ENCODE data around the gene UNC119. TPM values are rescaled to one million over a fixed set of nuclear protein-coding genes. Genes with fewer than 3 reads are reported as not detected.

UNC119 gene
- total RNA-seq, 1 donor from 2014 or later: 57.2 TPM

DNA sequence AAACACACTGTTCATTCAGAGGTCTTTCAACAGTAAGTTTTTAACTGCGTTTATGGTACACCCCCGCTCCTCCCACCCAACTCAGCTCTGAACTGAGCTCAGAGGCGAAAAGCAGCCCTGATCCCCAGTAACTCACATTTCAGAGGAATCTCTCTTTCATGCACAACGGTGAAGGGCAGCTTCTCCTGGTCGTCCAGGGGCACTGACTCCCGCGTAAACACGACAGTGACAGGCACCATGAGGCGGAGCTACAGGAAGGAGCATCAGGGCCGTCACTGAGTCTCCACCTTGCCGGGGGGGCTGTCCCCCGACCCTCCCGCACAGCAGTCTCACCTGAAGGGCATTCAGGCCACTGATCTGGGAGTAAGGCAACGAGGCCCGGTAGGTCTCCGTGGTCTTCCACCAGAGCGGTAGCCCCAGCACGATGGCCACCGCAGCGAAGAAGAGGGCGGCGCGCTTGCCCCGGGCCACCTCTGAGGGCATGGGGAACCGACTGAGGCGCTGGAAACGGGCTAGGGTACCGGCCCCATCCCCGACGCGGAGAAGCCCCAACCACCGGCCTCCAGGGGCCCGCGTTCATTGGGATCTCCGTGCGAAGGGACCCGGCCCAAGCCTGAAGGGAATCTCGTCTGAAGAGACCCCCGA is 18.4 kb upstream of the UNC119 start:
- TF ChIP-seq, protein P1, sequence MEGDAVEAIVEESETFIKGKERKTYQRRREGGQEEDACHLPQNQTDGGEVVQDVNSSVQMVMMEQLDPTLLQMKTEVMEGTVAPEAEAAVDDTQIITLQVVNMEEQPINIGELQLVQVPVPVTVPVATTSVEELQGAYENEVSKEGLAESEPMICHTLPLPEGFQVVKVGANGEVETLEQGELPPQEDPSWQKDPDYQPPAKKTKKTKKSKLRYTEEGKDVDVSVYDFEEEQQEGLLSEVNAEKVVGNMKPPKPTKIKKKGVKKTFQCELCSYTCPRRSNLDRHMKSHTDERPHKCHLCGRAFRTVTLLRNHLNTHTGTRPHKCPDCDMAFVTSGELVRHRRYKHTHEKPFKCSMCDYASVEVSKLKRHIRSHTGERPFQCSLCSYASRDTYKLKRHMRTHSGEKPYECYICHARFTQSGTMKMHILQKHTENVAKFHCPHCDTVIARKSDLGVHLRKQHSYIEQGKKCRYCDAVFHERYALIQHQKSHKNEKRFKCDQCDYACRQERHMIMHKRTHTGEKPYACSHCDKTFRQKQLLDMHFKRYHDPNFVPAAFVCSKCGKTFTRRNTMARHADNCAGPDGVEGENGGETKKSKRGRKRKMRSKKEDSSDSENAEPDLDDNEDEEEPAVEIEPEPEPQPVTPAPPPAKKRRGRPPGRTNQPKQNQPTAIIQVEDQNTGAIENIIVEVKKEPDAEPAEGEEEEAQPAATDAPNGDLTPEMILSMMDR (IDR thresholded peaks at IDR 0.05; ENCODE audit: partially characterized antibody, unreplicated experiment): no peak
- Mint-ChIP-seq H3K36me3 (ENCODE audit: unreplicated experiment) (no peaks in the 10 kb centered on the region), H3K4me3 (ENCODE audit: unreplicated experiment) (peak overlapping the region; percentile 99), H3K9me3 (ENCODE audit: unreplicated experiment) (peaks cover 7% of the 10 kb centered on the region), H3K27me3 (ENCODE audit: unreplicated experiment) (peaks cover 2% of the 10 kb centered on the region), H3K27ac (ENCODE audit: unreplicated experiment) (peak overlapping the region; percentile 87), H3K4me1 (ENCODE audit: low read depth, unreplicated experiment) (peaks cover 8% of the 10 kb centered on the region)
- peak; percentile 36 for DNase-seq

DNA sequence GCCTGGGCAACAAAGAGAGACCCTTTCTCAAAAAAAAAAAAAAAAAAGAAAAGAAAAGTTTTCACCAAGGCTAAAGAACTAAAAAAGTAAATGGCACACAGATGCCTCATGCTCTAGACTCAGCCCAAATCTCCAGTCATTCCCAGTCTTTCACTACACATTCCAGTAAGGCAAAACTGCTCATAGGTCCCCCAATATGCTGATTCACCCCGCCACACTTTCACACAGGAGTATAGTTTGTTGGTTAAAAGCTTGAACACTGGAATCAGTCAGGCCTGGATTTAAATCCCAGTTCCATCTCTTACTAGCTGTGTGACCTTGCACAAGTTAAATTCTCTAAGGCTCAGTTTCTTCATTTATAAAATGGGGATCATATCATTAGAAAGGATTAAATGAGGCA is 17.0 kb upstream of the UNC119 start:
- Mint-ChIP-seq H3K36me3 (ENCODE audit: unreplicated experiment) (no peaks in the 10 kb centered on the region), H3K9me3 (ENCODE audit: unreplicated experiment) (peaks cover 4% of the 10 kb centered on the region), H3K27ac (ENCODE audit: unreplicated experiment) (no peak overlapping the region), H3K4me1 (ENCODE audit: low read depth, unreplicated experiment) (peaks cover 7% of the 10 kb centered on the region), H3K27me3 (ENCODE audit: unreplicated experiment) (no peaks in the 10 kb centered on the region), H3K4me3 (ENCODE audit: unreplicated experiment) (peak overlapping the region; percentile 99)
- no peak for DNase-seq
- TF ChIP-seq, protein P1 (IDR thresholded peaks at IDR 0.05; ENCODE audit: partially characterized antibody, unreplicated experiment): no peak

DNA sequence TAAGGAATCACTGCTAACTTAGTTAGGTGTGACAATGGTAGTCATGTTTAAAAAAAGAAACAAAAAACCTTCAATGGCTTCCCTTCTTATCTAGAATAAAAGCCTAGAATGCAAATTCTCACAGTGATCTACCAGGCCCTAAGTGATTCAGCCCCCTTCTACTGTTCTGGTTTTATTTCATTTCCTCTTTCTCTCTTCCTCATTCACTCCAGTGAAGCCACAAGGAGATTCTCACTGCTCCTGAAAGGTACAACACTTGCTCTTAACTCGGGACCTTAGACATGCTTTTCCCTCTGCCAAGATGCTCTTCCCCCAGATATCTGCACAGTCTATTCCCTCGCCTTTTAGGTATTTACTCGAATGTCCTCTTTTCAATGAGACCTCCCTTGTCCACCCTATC is 15.2 kb upstream of the UNC119 start:
- Mint-ChIP-seq H3K27ac (ENCODE audit: unreplicated experiment) (no peak overlapping the region), H3K4me3 (ENCODE audit: unreplicated experiment) (peak overlapping the region; percentile 17), H3K4me1 (ENCODE audit: low read depth, unreplicated experiment) (peaks cover 11% of the 10 kb centered on the region), H3K27me3 (ENCODE audit: unreplicated experiment) (no peaks in the 10 kb centered on the region), H3K9me3 (ENCODE audit: unreplicated experiment) (peaks cover 4% of the 10 kb centered on the region), H3K36me3 (ENCODE audit: unreplicated experiment) (no peaks in the 10 kb centered on the region)
- no peak for DNase-seq
- TF ChIP-seq, protein P1 (IDR thresholded peaks at IDR 0.05; ENCODE audit: partially characterized antibody, unreplicated experiment): no peak

DNA sequence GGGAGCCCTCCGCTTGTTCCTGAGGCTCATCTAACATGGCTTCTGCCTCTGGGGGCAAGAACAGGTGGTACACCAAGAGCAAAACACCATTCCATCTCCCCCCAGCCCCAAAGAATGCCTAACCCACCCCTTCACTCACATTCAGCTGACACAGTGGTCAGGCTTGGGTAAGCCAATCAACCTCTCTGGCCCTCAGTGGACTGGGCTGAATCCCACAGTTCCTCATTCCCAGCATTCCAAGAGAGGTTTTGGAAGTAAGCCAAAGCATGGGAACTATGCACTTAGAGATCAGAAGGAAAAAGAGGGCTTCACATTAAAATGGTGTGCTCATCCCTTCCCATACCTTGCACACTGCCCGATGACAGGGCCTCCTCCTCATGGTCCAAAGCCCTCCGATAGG is 11.1 kb upstream of the UNC119 start:
- no peaks in the 10 kb centered on the region for H3K36me3 Mint-ChIP-seq (ENCODE audit: unreplicated experiment)
- peaks cover 3% of the 10 kb centered on the region for H3K9me3 Mint-ChIP-seq (ENCODE audit: unreplicated experiment)
- DNase-seq: no peak
- H3K27me3 Mint-ChIP-seq (ENCODE audit: unreplicated experiment): no peaks in the 10 kb centered on the region
- no peak overlapping the region for H3K27ac Mint-ChIP-seq (ENCODE audit: unreplicated experiment)
- TF ChIP-seq, protein P1 (IDR thresholded peaks at IDR 0.05; ENCODE audit: partially characterized antibody, unreplicated experiment): no peak
- peaks cover 6% of the 10 kb centered on the region for H3K4me1 Mint-ChIP-seq (ENCODE audit: low read depth, unreplicated experiment)
- H3K4me3 Mint-ChIP-seq (ENCODE audit: unreplicated experiment): no peak overlapping the region

DNA sequence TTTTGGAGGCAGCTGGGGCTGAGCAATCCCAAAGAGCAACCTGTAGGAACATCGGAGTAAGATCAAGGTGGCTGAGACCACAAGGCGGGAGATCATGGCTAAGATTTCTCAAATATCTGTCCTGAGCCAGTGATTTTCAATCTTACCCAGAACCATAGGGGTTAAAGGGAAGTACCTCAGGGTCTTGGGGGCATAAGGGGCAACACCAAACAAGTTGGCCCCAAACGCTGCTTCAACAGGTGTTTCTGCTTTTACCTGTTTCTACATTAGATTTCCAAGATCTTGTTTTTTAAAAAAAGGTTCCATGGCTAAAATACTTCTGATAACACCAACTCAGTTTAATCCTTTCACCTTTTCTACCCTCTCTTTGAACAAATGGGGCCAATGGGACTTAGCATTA is 2.6 kb upstream of the UNC119 start:
- no peak for DNase-seq
- Mint-ChIP-seq H3K36me3 (ENCODE audit: unreplicated experiment) (no peaks in the 10 kb centered on the region), H3K9me3 (ENCODE audit: unreplicated experiment) (peaks cover 6% of the 10 kb centered on the region), H3K4me3 (ENCODE audit: unreplicated experiment) (no peak overlapping the region), H3K27ac (ENCODE audit: unreplicated experiment) (no peak overlapping the region), H3K27me3 (ENCODE audit: unreplicated experiment) (peaks cover 9% of the 10 kb centered on the region), H3K4me1 (ENCODE audit: low read depth, unreplicated experiment) (peaks cover 13% of the 10 kb centered on the region)
- TF ChIP-seq, protein P1 (IDR thresholded peaks at IDR 0.05; ENCODE audit: partially characterized antibody, unreplicated experiment): no peak
